HG02840 (cell line): ENCODE data around the gene CCL15.
"Not testable (repeated sequence)": the region's sequence is repeated elsewhere in the genome, so short reads cannot be mapped to it uniquely, and the experiment has no call there.

Experiments used
- ATAC-seq: cut with Tn5 transposase; IDR thresholded peaks from one replicate; pipeline ENCODE4 v1.9.1; 2021; ENCODE audit warnings: mild to moderate bottlenecking, moderate library complexity, moderate number of reproducible peaks; ENCODE audit not compliant: unreplicated experiment, low FRiP score

The CCL15 gene

GRCh38 chr17:36001110-36001771 is at the start of gene CCL15:
TSS of gene CCL15 (minus strand) at chr17:36001553. CDS start at chr17:36001492, 61 bp downstream.
- no peak for ATAC-seq

GRCh38 chr17:36049643-36050042 is 48.3 kb upstream of the CCL15 start:
- no peak for ATAC-seq

- no peak for ATAC-seq
These were observed 46.7 kb upstream of the CCL15 start for GRCh38 chr17:36048066-36048465.

- no peak for ATAC-seq
These were observed 34.9 kb upstream of the CCL15 start for GRCh38 chr17:36036235-36036634.

- no peak for ATAC-seq
These were observed 32.8 kb upstream of the CCL15 start for GRCh38 chr17:36034127-36034526.

GRCh38 chr17:36030956-36031355 is 29.6 kb upstream of the CCL15 start:
- no peak for ATAC-seq

- ATAC-seq = no peak
These were observed 26.4 kb upstream of the CCL15 start for GRCh38 chr17:36027761-36028160.

- no peak for ATAC-seq
These were observed 22.9 kb upstream of the CCL15 start for GRCh38 chr17:36024106-36024869.

- no peak for ATAC-seq
These were observed 18.1 kb upstream of the CCL15 start for GRCh38 chr17:36019423-36019822.

GRCh38 chr17:36017799-36018198 is 16.4 kb upstream of the CCL15 start, which contains the start of gene CCL23:
TSS of gene CCL23 (minus strand) at chr17:36017972. CDS start at chr17:36017897, 75 bp downstream.
- ATAC-seq = no peak

- ATAC-seq = no peak
These were observed 15.2 kb upstream of the CCL15 start for GRCh38 chr17:36016555-36016954.

- not testable (repeated sequence) for ATAC-seq
These were observed 14.5 kb upstream of the CCL15 start for GRCh38 chr17:36015895-36016294.

- no peak for ATAC-seq
These were observed 13.6 kb upstream of the CCL15 start for GRCh38 chr17:36014946-36015345.

GRCh38 chr17:36011201-36011600 is 9.8 kb upstream of the CCL15 start:
- no peak for ATAC-seq

- ATAC-seq = no peak
These were observed 7.8 kb upstream of the CCL15 start for GRCh38 chr17:36008998-36009665.

GRCh38 chr17:36004594-36005108 is 3.3 kb upstream of the CCL15 start:
- no peak for ATAC-seq

- no peak for ATAC-seq
These were observed 1.3 kb upstream of the CCL15 start for GRCh38 chr17:36002631-36003030.

- no peak for ATAC-seq
These were observed 680 bp upstream of the CCL15 start for GRCh38 chr17:36001862-36002603.

GRCh38 chr17:36000732-36001109 is 632 bp downstream of the CCL15 start:
- no peak for ATAC-seq

GRCh38 chr17:35998756-35999155 is 2.6 kb downstream of the CCL15 start:
- ATAC-seq = no peak
